Measurements from ENCODE around the gene ZNF423. TPM values are rescaled to one million over a fixed set of nuclear protein-coding genes. Genes with fewer than 3 reads are reported as not detected.

The ZNF423 gene
- total and polyA plus RNA-seq, 2 experiments from 2014 or later, result 14.9 to 41.8 TPM

- H3K4me2 ChIP-seq, result no peak overlapping the region
- H2AFZ ChIP-seq, result no peak overlapping the region
- peaks cover 2% of the 10 kb centered on the region for H3K27me3 Mint-ChIP-seq (ENCODE audit: insufficient read depth, low read depth, poor library complexity)
- no peaks in the 10 kb centered on the region for H3K27me3 ChIP-seq (ENCODE audit: insufficient read depth)
- no peaks in the 10 kb centered on the region for H3F3A ChIP-seq (replicated peaks; ENCODE audit: low read depth)
- H3K9me3 Mint-ChIP-seq, result no peaks in the 10 kb centered on the region
- H3K27ac Mint-ChIP-seq, result no peak overlapping the region
- no peaks in the 10 kb centered on the region for H3K79me2 ChIP-seq (replicated peaks; ENCODE audit: insufficient read depth)
- H3K4me1 Mint-ChIP-seq, result peaks cover 11% of the 10 kb centered on the region
- DNase-seq (ENCODE audit: low spot score) (no peak), ATAC-seq (no peak)
- H3K36me3 Mint-ChIP-seq (ENCODE audit: low read depth), result peaks cover 7% of the 10 kb centered on the region
- no peaks in the 10 kb centered on the region for H3K36me3 ChIP-seq (ENCODE audit: insufficient read depth)
- no peak overlapping the region for H3K27ac ChIP-seq (ENCODE audit: low read depth)
- H3K4me3 ChIP-seq, result no peak overlapping the region
- TF ChIP-seq NANOG (IDR thresholded peaks at IDR 0.05; ENCODE audit: borderline replicate concordance) (no peak), REST (IDR thresholded peaks at IDR 0.05; ENCODE audit: unreplicated experiment) (no peak), JUNB (IDR thresholded peaks at IDR 0.05; ENCODE audit: unreplicated experiment) (no peak), ETS1 (IDR thresholded peaks at IDR 0.05) (no peak), CTCF (conservative IDR thresholded peaks at IDR 0.05; ENCODE audit: low read depth in 2 of 2) (no peak), ZNF462 (CRISPR knock-in tag; IDR thresholded peaks at IDR 0.05) (no peak), CREB1 (CRISPR knock-in tag; IDR thresholded peaks at IDR 0.05; ENCODE audit: low read depth) (no peak), POLR2AphosphoS5 (IDR thresholded peaks at IDR 0.05; ENCODE audit: low read depth) (no peak), EZH2 (IDR thresholded peaks at IDR 0.05; ENCODE audit: low read depth, unreplicated experiment) (no peak)
- no peaks in the 10 kb centered on the region for H4K20me1 ChIP-seq (replicated peaks; ENCODE audit: insufficient read depth)
- 0 out of 2 replicates have a peak, but pooled peaks cover 5% of the 10 kb centered on the region for H3K9me2 ChIP-seq (ENCODE audit: insufficient read depth)
- peaks cover 4% of the 10 kb centered on the region; the same call in 1 of the 2 replicates for H3K4me1 ChIP-seq (ENCODE audit: insufficient read depth)
- H3K4me3 Mint-ChIP-seq, result no peak overlapping the region
Observed at GRCh38 chr16:49622421-49623402, 233.2 kb downstream of the ZNF423 start.
